ENCODE data around the gene C1GALT1.
A peak's percentile ranks its signal among the peaks of the same experiment; 100 is the strongest.
"Not testable (repeated sequence)": the region's sequence is repeated elsewhere in the genome, so short reads cannot be mapped to it uniquely, and the experiment has no call there.

Gene C1GALT1

GRCh38 chr7:7173956-7174632 lies 8.2 kb upstream of the C1GALT1 start:
- DNase-seq: no peak

GRCh38 chr7:7175075-7175695 lies 7.2 kb upstream of the C1GALT1 start:
- no peak for DNase-seq

- no peak for DNase-seq
Observed at GRCh38 chr7:7176406-7177043, 5.8 kb upstream of the C1GALT1 start.

- no peak for DNase-seq
Observed at GRCh38 chr7:7177044-7177517, 5.3 kb upstream of the C1GALT1 start.

- DNase-seq: no peak
Observed at GRCh38 chr7:7178081-7178480, 4.3 kb upstream of the C1GALT1 start.

- DNase-seq: no peak
Observed at GRCh38 chr7:7178906-7179305, 3.4 kb upstream of the C1GALT1 start.

GRCh38 chr7:7180725-7181449 lies 1.5 kb upstream of the C1GALT1 start:
- DNase-seq: no peak

- no peak for DNase-seq
Observed at GRCh38 chr7:7181519-7182155, 707 bp upstream of the C1GALT1 start.

GRCh38 chr7:7183061-7183837 lies 905 bp downstream of the C1GALT1 start:
- DNase-seq: peak in 1 of 2 experiments; percentile 52

- no peak for DNase-seq
Observed at GRCh38 chr7:7183838-7184463, 1.6 kb downstream of the C1GALT1 start.

- DNase-seq: no peak
Observed at GRCh38 chr7:7185371-7185989, 3.1 kb downstream of the C1GALT1 start.

- DNase-seq: no peak
Observed at GRCh38 chr7:7188091-7188490, 5.7 kb downstream of the C1GALT1 start.

- DNase-seq: no peak
Observed at GRCh38 chr7:7188742-7189141, 6.4 kb downstream of the C1GALT1 start.

GRCh38 chr7:7190142-7190541 lies 7.8 kb downstream of the C1GALT1 start:
- DNase-seq: no peak

GRCh38 chr7:7191137-7191536 lies 8.8 kb downstream of the C1GALT1 start:
- no peak for DNase-seq

GRCh38 chr7:7192798-7193788 lies 10.7 kb downstream of the C1GALT1 start:
- not testable (repeated sequence) for DNase-seq

- DNase-seq: not testable (repeated sequence)
Observed at GRCh38 chr7:7199592-7199991, 17.2 kb downstream of the C1GALT1 start.

- not testable (repeated sequence) for DNase-seq
Observed at GRCh38 chr7:7200255-7200654, 17.9 kb downstream of the C1GALT1 start.

GRCh38 chr7:7201578-7202374 lies 19.4 kb downstream of the C1GALT1 start:
- DNase-seq: no peak

Measured in NCI-H1930 (cell line).